ACHN (cell line): Measurements from ENCODE around the gene GPX2.

Source experiments
- DNase-seq: peaks from one replicate; pipeline ENCODE4 v3.0.0-alpha.2; 2015
- in situ Hi-C: cut with HindIII; loops from 2 replicates; pipeline ENCODE4 v1.10.0; 2017; ENCODE audit warnings: low sequenced_read_pairs, low pct_ligation_motif_present, low pct_unique_long_range_greater_than_20kb

The GPX2 gene

GRCh38 chr14:64942531-64943111, at the start of gene GPX2:
Gene GPX2, minus strand, starts transcription at chr14:64942745. Its CDS starts 19 bp downstream, at chr14:64942726.
- in situ Hi-C loops, result no loop called here
- no peak for DNase-seq

- DNase-seq, result no peak
- in situ Hi-C loops, result no loop called here
Observed at GRCh38 chr14:64990939-64991338, 48.4 kb upstream of the GPX2 start.

- DNase-seq, result no peak
- in situ Hi-C loops, result no loop called here
Observed at GRCh38 chr14:64990296-64990695, 47.8 kb upstream of the GPX2 start.

GRCh38 chr14:64987438-64987767, 44.9 kb upstream of the GPX2 start:
- in situ Hi-C loops, result no loop called here
- DNase-seq, result no peak

GRCh38 chr14:64986648-64987437, 44.3 kb upstream of the GPX2 start, which contains the start of gene FNTB:
Gene FNTB, plus strand, starts transcription at chr14:64986895. Its CDS starts 59 bp downstream, at chr14:64986954.
- peak; percentile 94 for DNase-seq
- in situ Hi-C loops, result no loop called here

GRCh38 chr14:64983439-64984310, 41.1 kb upstream of the GPX2 start:
- in situ Hi-C loops, result no loop called here
- peak; percentile 60 for DNase-seq

- peak; percentile 34 for DNase-seq
- in situ Hi-C loops, result no loop called here
Observed at GRCh38 chr14:64979336-64980074, 37.0 kb upstream of the GPX2 start.

GRCh38 chr14:64974563-64974962, 32.0 kb upstream of the GPX2 start:
- in situ Hi-C loops, result no loop called here
- no peak for DNase-seq

- no peak for DNase-seq
- in situ Hi-C loops, result no loop called here
Observed at GRCh38 chr14:64973826-64974225, 31.3 kb upstream of the GPX2 start.

GRCh38 chr14:64973026-64973442, 30.5 kb upstream of the GPX2 start:
- no peak for DNase-seq
- in situ Hi-C loops, result no loop called here

- DNase-seq, result peak; percentile 39
- in situ Hi-C loops, result no loop called here
Observed at GRCh38 chr14:64971943-64972791, 29.6 kb upstream of the GPX2 start, which contains the start of gene RAB15. Gene RAB15, minus strand, starts transcription at chr14:64972336. Its CDS starts 260 bp downstream, at chr14:64972076.

GRCh38 chr14:64971491-64971942, 29.0 kb upstream of the GPX2 start:
- in situ Hi-C loops, result no loop called here
- no peak for DNase-seq

GRCh38 chr14:64970776-64971477, 28.4 kb upstream of the GPX2 start:
- DNase-seq, result peak; percentile 54
- in situ Hi-C loops, result no loop called here

GRCh38 chr14:64970041-64970440, 27.5 kb upstream of the GPX2 start:
- in situ Hi-C loops, result no loop called here
- no peak for DNase-seq

- no peak for DNase-seq
- in situ Hi-C loops, result no loop called here
Observed at GRCh38 chr14:64968651-64969050, 26.1 kb upstream of the GPX2 start.

GRCh38 chr14:64968167-64968566, 25.6 kb upstream of the GPX2 start:
- in situ Hi-C loops, result no loop called here
- DNase-seq, result no peak

- in situ Hi-C loops, result no loop called here
- DNase-seq, result no peak
Observed at GRCh38 chr14:64966976-64967375, 24.4 kb upstream of the GPX2 start.
